ENCODE data around the gene TNFAIP1.
"Not testable (repeated sequence)": the region's sequence is repeated elsewhere in the genome, so short reads cannot be mapped to it uniquely, and the experiment has no call there.

TNFAIP1 gene

GRCh38 chr17:28325211-28325610 is 10.3 kb upstream of the TNFAIP1 start:
- DNase-seq: no peak

DNA sequence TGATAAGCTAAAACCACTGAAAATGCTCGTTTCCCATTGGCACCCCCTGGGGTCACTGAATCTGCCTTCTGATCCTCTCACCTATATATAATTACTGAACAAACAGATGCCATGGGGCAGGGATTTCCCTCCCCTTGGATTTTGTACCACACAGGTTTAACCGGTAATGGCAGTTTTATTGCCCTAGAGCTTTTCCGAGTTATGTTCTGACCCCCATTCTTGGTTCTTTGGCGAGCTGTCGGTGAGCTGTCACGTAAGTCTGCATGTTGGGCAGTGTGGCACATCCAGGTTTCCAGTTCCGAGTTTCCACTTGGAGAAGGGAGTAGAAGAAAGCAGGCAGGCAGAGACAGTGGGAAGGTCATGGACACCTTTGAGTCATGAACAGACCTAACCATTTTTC is 9.4 kb upstream of the TNFAIP1 start:
- DNase-seq: no peak

GRCh38 chr17:28327031-28327607 is 8.4 kb upstream of the TNFAIP1 start:
- DNase-seq: no peak

DNA sequence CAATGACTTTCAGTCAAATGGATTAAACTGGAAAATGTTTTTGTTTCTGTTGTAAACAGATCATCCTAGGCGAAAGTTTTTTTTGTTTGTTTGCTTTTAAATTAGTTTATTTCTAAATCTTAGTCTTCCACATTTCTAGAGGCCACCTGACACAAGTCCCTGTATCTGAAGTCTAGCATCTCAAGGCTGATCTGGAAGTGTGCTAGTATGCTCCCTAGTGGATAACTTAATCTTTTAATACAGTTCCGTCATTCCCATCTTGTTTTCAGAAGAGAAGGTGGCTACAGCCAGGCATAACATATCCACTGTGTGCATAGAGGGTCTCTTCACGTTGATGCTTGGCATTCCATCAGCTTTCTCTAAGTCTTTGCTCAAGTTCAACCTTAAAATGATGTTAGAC is 7.9 kb upstream of the TNFAIP1 start:
- DNase-seq: no peak

- DNase-seq: no peak
Measured at GRCh38 chr17:28328325-28328724, 7.2 kb upstream of the TNFAIP1 start.

GRCh38 chr17:28330671-28331070 is 4.9 kb upstream of the TNFAIP1 start:
- no peak for DNase-seq

- no peak for DNase-seq
Measured at GRCh38 chr17:28331891-28332420, 3.6 kb upstream of the TNFAIP1 start.

- DNase-seq: no peak
Measured at GRCh38 chr17:28333083-28333746, 2.3 kb upstream of the TNFAIP1 start.

DNA sequence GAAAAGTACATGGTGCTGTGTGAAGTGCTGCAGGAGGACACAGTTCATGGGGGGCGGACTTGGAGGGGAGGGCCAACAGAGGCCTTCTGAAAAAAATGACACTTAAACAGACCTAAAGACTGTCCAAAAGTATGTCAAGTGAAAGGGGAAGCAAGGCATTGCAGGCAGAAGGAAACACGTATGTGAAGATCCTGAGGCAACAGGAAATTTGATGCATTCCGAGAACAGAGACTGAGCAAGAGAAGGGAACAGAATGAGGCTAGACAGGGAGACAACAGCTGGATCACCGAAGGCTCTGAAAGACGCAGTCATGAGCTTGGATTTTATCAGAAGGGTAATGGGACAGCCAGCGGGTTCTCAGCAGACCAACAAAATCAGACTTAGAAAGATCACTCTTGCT is 1.4 kb upstream of the TNFAIP1 start:
- no peak for DNase-seq

- no peak for DNase-seq
Measured at GRCh38 chr17:28334666-28335200, 828 bp upstream of the TNFAIP1 start.

- DNase-seq: peak; percentile 4
Measured at GRCh38 chr17:28335959-28336871, 654 bp downstream of the TNFAIP1 start.

DNA sequence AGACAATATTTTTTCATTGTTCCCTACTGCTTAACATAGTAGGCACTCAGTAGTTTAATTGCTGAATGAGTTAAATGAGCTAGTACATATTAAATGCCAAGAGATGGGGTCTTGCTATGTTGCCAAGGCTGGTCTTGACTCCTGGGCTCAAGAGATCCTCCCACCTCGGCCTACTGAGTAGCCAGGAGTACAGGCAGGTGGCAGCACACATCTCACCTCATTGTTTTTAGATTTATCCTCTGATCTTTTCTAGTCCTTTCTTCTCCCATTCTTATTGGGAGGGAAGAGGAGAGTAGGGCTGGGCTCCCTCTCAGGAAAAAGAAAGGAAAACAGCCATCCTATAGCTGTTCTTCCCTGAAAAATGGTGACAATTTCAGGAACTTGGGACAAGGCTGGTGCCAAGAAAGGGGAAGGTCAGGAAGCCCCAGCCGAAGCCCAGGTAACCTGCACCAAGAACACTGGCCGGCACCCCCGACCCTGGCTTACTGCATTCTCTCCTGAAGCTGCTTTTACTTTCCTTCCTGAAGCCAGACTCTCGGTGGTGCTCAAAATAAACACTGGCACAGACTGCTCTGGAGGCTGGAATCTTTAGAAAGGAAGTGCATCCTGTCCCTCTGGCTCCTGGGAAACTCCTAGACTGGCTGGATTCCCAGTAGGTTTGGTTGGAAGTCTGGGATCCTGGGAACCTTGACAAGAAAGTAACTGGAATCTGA is 2.7 kb downstream of the TNFAIP1 start:
- no peak for DNase-seq

GRCh38 chr17:28338769-28339212 is 3.2 kb downstream of the TNFAIP1 start:
- not testable (repeated sequence) for DNase-seq

DNA sequence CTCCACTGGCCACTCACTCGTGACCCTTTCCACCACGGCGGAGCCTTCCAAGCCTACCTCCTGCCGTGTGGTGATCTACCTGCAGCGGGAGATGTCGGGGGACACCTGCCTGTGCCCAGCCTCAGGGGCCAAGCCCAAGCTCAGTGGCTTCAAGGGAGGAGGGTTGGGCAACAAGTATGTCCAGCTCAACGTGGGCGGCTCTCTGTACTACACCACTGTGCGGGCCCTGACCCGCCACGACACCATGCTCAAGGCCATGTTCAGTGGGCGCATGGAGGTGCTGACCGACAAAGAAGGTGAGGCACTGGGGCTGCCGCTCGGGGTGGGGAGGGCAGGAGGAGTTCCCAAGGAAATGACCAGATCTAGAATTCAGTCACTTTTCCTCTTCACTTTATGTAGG is 3.9 kb downstream of the TNFAIP1 start:
- no peak for DNase-seq

GRCh38 chr17:28340374-28340773 is 4.8 kb downstream of the TNFAIP1 start:
- DNase-seq: no peak

- no peak for DNase-seq
Measured at GRCh38 chr17:28341516-28341915, 6.0 kb downstream of the TNFAIP1 start.

DNA sequence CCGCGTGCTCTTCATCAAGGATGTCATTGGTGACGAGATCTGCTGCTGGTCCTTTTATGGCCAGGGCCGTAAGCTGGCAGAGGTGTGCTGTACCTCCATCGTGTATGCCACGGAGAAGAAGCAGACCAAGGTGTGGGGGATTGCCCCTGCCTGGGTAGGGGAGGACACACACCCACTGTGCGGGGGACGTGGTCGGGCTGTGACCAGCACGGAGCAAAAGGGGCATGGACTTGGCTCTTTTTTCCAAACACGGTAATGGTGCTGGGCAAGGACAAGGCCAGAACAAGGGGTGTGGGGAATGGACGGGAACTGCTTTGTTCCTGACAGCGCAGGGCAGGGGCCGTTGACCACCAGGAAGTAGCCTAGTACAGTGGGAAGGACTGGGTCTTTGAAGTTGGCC is 6.8 kb downstream of the TNFAIP1 start:
- DNase-seq: no peak

DNA sequence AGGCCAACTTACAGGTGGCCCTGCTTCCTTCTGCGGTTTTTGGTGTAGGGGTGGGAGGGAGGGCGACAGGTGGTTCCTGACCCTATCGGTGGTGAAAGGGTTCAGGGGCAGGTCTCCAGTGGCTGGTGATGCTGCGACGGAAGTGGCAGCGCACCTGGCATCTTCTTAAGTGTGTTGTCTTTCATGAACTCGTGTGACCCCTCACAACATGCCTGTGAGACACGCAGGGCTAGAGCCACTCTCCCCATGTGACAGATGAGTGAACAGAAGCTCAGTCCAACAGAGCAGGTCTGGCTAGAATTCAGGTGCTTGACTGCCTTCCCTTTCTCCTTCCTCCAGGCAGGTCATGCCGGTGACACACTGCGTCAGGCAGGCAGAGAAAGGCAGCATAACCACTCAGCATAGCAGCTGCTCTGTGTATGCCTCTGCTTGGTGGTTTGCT is 8.0 kb downstream of the TNFAIP1 start:
- DNase-seq: peak; percentile 52

GRCh38 chr17:28344011-28344410 is 8.4 kb downstream of the TNFAIP1 start:
- no peak for DNase-seq

GRCh38 chr17:28344435-28344901 is 8.9 kb downstream of the TNFAIP1 start:
- DNase-seq: no peak

DNA sequence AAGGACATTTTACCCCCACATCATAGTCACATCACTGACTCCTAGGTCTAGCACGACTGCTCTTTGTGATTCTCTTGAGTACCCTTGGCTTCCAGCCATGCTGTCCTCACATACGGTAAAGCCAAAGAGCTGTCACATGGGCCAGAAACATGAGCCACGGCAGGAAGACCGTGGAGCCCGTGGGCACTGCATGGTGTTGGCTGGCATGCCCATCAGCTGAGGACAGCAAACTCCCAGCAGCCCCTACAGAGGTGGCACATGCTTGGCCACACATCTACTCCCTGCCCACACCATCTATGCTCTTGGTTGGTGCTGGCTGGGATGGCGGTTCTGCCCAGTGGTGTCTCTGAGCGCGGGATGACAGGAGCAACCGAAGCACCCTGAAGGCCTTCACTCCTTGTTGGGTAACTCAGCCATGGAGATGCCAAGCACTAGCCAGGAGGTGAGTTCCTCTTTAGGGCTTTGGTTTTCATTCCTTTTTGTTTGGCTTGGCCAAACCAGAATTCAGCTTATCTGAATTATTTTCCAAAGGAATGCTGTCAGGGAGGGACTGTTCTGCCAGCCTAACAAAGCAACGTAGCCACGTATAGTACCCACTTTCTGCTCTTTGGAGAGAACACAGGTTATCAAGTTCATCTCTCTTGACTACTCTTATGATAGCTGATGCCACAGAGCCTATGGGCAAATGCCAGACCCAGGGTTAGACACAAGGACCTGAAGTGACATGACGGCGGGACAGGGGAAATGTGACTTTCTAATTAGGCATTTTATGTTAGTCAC is 10.0 kb downstream of the TNFAIP1 start:
- peak; percentile 68 for DNase-seq

DNA sequence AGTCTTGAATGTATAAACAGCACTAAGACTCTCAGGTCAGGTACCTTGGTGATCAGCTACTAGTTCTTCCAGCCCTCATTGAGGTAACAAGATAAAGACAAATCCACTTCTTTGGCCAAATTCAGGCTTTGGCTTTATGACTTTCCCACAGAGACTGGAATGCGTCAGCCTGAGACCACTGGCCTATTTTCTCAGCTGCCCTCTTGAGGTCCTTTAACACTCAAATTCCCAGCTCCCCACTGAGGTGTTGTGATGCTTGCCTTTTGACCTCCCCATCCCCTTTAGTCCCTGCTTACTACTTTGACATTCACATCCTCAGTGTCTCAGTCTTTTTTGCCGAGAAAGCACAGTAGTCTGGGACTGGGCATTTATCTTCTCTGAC is 10.6 kb downstream of the TNFAIP1 start:
- DNase-seq: no peak

All from NCI-H2029 treated with DMSO at 0.1 percent for 48 hours (cell line).